Measurements from ENCODE around the gene IRF8.

DNA sequence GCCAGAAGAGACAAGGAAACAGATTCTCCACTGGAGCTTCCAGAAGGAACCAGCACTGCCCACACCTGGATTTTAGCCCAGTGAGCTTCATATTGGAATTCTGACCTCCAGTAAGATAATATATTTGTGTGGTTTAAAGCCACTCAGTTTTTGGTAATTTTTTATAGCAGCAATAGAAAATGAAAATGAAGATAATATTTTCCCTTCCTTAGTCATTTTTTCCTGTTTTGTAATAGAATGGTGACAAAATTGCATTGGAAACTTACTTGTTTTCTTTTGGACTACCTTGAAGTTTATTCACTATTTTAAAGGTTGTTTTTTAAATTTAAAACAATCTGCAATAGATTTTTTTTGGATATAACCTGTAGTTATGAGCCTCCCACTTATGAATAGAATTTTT lies 29.8 kb upstream of the IRF8 start:
- TF ChIP-seq CTCF (conservative IDR thresholded peaks at IDR 0.05 in 1 of 2, IDR thresholded peaks at IDR 0.05 in 1 of 2; ENCODE audit: low read depth in 1 of 2, low read length in 2 of 2) (no peak), EZH2 (IDR thresholded peaks at IDR 0.05; ENCODE audit: low read length, missing control alignments) (no peak)
